ENCODE results near the gene CPEB4. TPM values are rescaled to one million over a fixed set of nuclear protein-coding genes. Genes with fewer than 3 reads are reported as not detected.

The CPEB4 gene
- total and polyA plus RNA-seq, 12 donors = 34.4 to 381 (median 149) TPM

DNA sequence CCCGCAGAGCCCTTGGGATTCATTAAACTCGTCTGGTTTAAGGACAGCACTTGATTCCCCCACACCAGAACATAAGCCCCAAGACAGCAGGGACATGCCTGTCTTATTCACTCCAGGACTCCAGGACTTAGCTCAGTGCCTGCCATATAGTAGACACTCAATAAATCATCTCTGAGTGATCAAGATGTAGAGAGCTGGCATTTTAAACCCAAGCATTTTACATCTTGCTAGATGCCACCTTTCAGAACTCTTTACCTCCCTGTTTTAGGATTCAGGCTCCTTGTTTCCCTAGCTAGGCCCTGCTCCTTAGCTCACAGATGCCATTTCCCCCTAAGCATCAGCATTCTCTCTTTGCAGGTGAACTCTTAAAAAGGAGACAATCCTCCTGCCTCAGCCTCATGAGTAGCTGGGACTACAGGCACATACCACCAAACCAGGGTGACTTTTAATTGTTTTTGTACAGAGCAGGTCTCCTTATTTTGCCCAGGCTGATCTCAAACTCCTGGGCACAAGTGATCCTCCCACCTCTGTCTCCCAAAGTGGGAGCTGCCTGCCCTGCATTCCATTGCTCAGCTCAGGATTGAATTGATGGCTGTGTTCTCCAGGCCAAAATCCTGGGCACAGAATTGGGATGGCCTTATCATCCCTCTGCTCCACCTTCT, 32.0 kb upstream of the CPEB4 start:
- DNase-seq = no peak
- TF ChIP-seq, protein P1, sequence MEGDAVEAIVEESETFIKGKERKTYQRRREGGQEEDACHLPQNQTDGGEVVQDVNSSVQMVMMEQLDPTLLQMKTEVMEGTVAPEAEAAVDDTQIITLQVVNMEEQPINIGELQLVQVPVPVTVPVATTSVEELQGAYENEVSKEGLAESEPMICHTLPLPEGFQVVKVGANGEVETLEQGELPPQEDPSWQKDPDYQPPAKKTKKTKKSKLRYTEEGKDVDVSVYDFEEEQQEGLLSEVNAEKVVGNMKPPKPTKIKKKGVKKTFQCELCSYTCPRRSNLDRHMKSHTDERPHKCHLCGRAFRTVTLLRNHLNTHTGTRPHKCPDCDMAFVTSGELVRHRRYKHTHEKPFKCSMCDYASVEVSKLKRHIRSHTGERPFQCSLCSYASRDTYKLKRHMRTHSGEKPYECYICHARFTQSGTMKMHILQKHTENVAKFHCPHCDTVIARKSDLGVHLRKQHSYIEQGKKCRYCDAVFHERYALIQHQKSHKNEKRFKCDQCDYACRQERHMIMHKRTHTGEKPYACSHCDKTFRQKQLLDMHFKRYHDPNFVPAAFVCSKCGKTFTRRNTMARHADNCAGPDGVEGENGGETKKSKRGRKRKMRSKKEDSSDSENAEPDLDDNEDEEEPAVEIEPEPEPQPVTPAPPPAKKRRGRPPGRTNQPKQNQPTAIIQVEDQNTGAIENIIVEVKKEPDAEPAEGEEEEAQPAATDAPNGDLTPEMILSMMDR (IDR thresholded peaks at IDR 0.05) = no peak
- Histone ChIP-seq H3K27me3 (no peaks in the 10 kb centered on the region), H3K36me3 (replicated peaks in 1 of 2) (no peaks in the 10 kb centered on the region), H3K4me1 (replicated peaks in 1 of 2) (peaks cover 11 to 47% of the 10 kb centered on the region in 2 donors), H3K27ac (peak overlapping the region in 2 of 5 donors; percentile 47 to 71), H3K9me3 (replicated peaks in 1 of 3) (no peaks in the 10 kb centered on the region), H3K4me3 (no peak overlapping the region)
- 82 to 93% (median 90%) methylated on average over 2 of the region's 2 CpGs for WGBS, 4 donors
- intact Hi-C loops (cut with DNase I) = no loop called here

DNA sequence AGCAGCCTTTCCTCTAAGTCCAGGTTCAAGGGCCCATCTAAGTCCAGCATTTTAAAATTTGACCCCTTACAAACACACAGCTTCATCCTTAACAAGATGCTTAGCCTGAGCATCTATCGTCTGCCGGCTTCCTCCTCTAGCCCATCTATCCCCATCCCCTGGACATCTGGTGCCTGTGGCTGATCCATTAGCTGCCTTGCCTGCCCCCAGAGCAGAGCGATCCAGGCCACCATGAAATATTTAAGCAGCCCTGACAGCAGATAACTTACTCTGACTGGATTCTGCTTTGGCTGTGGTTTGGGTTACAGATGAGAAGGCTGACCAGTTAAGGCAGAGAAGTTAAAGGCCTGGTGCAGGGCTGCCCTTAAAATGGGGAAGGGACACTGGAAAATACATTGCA, 30.9 kb upstream of the CPEB4 start:
- 90 to 98% (median 93%) methylated on average over 3 of the region's 3 CpGs for WGBS, 4 donors
- DNase-seq = no peak
- Histone ChIP-seq H3K36me3 (replicated peaks in 1 of 2) (no peaks in the 10 kb centered on the region), H3K27me3 (no peaks in the 10 kb centered on the region), H3K4me3 (no peak overlapping the region), H3K9me3 (replicated peaks in 1 of 3) (no peaks in the 10 kb centered on the region), H3K27ac (no peak overlapping the region), H3K4me1 (replicated peaks in 1 of 2) (peaks cover 11 to 49% of the 10 kb centered on the region in 2 donors)
- intact Hi-C loops (cut with DNase I) = no loop called here
- TF ChIP-seq, protein P1 (IDR thresholded peaks at IDR 0.05) = no peak
- TF ChIP-seq POLR2A (IDR thresholded peaks at IDR 0.05) = no peak

DNA sequence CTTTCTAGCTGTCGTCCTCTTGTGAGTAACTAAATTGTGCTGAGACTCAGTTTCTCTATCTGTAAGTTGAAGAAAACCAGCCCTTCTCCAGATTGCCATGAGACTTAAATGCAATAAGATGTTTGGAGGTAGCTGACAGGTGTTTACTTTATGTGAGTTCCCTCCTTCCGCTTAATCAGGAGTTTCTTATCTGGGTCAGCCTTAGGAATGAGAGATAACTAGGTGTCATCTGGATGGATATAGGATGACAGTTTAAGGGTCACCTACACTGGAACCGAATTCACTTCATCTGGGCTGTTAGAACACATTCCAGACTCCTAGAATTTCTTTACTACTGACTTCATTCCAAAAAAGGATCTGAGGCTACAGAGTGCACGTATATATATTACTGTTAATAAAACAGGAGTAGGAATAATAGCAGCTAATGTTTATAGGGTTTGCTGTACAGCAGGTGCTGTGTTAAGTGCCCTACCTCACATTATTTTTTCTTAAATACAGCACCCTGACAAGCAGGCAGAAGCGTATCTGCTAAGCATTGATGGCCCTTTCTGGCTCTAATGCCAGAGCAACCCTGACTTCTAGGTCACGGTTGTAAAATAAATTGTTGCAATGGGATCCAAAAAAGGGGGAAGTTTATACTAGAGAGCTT, 30.0 kb upstream of the CPEB4 start:
- DNase-seq = peak in 1 of 7 donors; percentile 45
- Histone ChIP-seq H3K36me3 (replicated peaks in 1 of 2) (no peaks in the 10 kb centered on the region), H3K4me1 (replicated peaks in 1 of 2) (peaks cover 11 to 48% of the 10 kb centered on the region in 2 donors), H3K27me3 (no peaks in the 10 kb centered on the region), H3K27ac (peak overlapping the region; percentile 13 to 79 (median 73)), H3K4me3 (no peak overlapping the region), H3K9me3 (replicated peaks in 1 of 3) (no peaks in the 10 kb centered on the region)
- WGBS, 4 donors = 39 to 56% (median 52%) methylated on average over 6 of the region's 6 CpGs
- TF ChIP-seq, protein P1 (IDR thresholded peaks at IDR 0.05) = no peak
- no peak for TF ChIP-seq POLR2A (IDR thresholded peaks at IDR 0.05)
- intact Hi-C loops (cut with DNase I) = no loop called here

DNA sequence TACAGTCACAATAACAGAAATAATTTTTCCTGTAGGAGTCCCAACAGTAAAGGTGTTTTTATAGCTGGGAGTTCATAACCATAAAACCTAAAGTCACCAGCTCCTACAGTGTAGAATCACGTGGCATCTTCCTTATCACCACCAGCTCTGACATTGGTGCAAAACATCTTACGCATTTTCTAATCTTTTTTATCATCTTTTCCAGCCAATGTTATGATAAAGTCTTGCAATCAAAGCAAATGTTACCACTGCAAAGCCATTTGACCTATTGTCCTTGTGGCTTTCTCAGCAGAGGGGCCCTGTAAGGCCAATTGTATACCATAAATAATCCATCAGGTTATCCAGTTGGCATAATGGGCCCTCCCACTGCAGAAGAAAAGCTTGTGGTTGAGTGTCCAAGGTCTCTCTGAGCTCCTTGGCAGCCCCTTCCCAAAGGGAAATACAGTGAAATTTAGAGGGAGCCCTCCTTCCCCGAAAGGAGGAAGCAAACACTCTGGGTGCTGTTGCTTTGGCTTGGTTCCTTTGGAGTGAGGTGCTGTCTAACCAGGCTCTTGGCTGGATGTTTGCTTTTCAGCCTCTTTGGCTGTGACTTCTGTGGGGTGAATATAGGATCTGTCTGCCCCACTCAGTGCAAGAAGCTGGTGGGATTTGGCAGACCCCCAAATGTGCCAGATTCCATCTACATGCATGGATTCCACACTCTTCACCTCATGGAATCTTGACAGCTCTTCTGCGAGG, 29.3 kb upstream of the CPEB4 start:
- DNase-seq = peak in 3 of 7 donors; percentile 47 to 68 (median 53)
- TF ChIP-seq, protein P1 (IDR thresholded peaks at IDR 0.05) = no peak
- TF ChIP-seq POLR2A (IDR thresholded peaks at IDR 0.05) = no peak
- Histone ChIP-seq H3K36me3 (replicated peaks in 1 of 2) (no peaks in the 10 kb centered on the region), H3K4me1 (replicated peaks in 1 of 2) (peaks cover 11 to 41% of the 10 kb centered on the region in 2 donors), H3K4me3 (no peak overlapping the region), H3K27ac (peak overlapping the region; percentile 50 to 79 (median 73)), H3K27me3 (no peaks in the 10 kb centered on the region), H3K9me3 (replicated peaks in 1 of 3) (no peaks in the 10 kb centered on the region)
- intact Hi-C loops (cut with DNase I) = no loop called here
- 45 to 62% (median 52%) methylated on average over 4 of the region's 4 CpGs for WGBS, 4 donors

Data from adrenal gland (tissue), 12 donors.